HG03378 (cell line): Measurements from ENCODE around the gene BLVRA.

Source experiments
- ATAC-seq: cut with Tn5 transposase; IDR thresholded peaks from one replicate; pipeline ENCODE4 v1.9.1; 2021; ENCODE audit warnings: mild to moderate bottlenecking, moderate library complexity; ENCODE audit not compliant: unreplicated experiment

BLVRA gene

GRCh38 chr7:43855176-43855575 is 96.7 kb downstream of the BLVRA start:
- ATAC-seq, result no peak

GRCh38 chr7:43856316-43856715 is 97.8 kb downstream of the BLVRA start:
- no peak for ATAC-seq
